Stomach (tissue), 4 donors: ENCODE results near the gene TRA2B.

ENCODE experiments used
- EP300 ChIP-seq: sonication (generic); formaldehyde crosslinking; IDR thresholded peaks from one replicate; pipeline ENCODE4 v1.6.1; 2017; ENCODE audit warnings: antibody characterized with exemption
- POLR2A ChIP-seq, 4 donors: fragments of 450-650 bp; IDR thresholded peaks; one replicate each; pipeline ENCODE4 v1.6.1; 2016; ENCODE audit warnings: antibody characterized with exemption in 4 of 4, control low read depth in 2 of 4, mild to moderate bottlenecking in 1 of 4, moderate library complexity in 1 of 4
- POLR2AphosphoS5 ChIP-seq, 3 donors: sonication (generic); formaldehyde crosslinking; IDR thresholded peaks; one replicate each; pipeline ENCODE4 v1.6.1; 2016; ENCODE audit warnings: antibody characterized with exemption in 3 of 3
- TF ChIP-seq, protein P1 (sequence below), 7 experiments: fragments of 450-650 bp in 4 of 7; fragments of 200-600 bp in 3 of 7; sonication (generic) in 3 of 7; IDR thresholded peaks; one replicate each; pipeline ENCODE4 v1.5.1; 2016 to 2019; ENCODE audit warnings: antibody characterized with exemption in 7 of 7, control low read depth in 2 of 7, mild to moderate bottlenecking in 1 of 7

DNA sequence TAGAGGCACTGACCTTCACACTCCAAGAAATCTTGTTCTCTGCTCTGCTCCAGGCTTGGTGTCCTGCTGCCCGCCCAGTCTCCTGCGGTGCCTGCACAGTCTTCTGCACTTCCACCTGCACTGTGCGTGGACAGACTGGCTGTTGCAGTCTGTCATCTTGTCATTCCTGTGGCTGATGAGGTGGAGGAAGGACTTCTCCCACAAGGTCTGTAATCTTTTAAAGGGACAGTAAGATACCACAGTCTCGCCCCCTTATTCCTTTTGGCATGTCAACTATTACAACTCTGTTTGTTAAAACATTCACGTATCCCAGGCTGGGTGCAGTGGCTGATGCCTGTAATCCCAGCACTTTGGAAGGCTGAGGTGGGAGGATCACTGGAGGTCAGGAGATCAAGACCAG, 58.9 kb downstream of the TRA2B start:
- TF ChIP-seq, protein P1, sequence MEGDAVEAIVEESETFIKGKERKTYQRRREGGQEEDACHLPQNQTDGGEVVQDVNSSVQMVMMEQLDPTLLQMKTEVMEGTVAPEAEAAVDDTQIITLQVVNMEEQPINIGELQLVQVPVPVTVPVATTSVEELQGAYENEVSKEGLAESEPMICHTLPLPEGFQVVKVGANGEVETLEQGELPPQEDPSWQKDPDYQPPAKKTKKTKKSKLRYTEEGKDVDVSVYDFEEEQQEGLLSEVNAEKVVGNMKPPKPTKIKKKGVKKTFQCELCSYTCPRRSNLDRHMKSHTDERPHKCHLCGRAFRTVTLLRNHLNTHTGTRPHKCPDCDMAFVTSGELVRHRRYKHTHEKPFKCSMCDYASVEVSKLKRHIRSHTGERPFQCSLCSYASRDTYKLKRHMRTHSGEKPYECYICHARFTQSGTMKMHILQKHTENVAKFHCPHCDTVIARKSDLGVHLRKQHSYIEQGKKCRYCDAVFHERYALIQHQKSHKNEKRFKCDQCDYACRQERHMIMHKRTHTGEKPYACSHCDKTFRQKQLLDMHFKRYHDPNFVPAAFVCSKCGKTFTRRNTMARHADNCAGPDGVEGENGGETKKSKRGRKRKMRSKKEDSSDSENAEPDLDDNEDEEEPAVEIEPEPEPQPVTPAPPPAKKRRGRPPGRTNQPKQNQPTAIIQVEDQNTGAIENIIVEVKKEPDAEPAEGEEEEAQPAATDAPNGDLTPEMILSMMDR (IDR thresholded peaks at IDR 0.05), result no peak
- no peak for TF ChIP-seq POLR2A (IDR thresholded peaks at IDR 0.05)
- no peak for TF ChIP-seq EP300
- TF ChIP-seq POLR2AphosphoS5 (IDR thresholded peaks at IDR 0.05), result no peak
